Testis (tissue), 2 donors: Measurements from ENCODE around the gene GABRB1.

ENCODE experiments used
- POLR2A ChIP-seq: fragments of 450-650 bp; IDR thresholded peaks from one replicate; pipeline ENCODE4 v1.6.1; 2017; ENCODE audit warnings: antibody characterized with exemption, mild to moderate bottlenecking, moderate library complexity
- TF ChIP-seq, protein P1 (sequence below), 3 experiments: fragments of 450-650 bp in 2 of 3; fragments of 200-600 bp in 1 of 3; sonication (generic) in 1 of 3; IDR thresholded peaks; one replicate each; pipeline ENCODE4 v1.5.1; 2016 to 2019; ENCODE audit warnings: antibody characterized with exemption in 3 of 3, mild to moderate bottlenecking in 2 of 3, moderate library complexity in 1 of 3

DNA sequence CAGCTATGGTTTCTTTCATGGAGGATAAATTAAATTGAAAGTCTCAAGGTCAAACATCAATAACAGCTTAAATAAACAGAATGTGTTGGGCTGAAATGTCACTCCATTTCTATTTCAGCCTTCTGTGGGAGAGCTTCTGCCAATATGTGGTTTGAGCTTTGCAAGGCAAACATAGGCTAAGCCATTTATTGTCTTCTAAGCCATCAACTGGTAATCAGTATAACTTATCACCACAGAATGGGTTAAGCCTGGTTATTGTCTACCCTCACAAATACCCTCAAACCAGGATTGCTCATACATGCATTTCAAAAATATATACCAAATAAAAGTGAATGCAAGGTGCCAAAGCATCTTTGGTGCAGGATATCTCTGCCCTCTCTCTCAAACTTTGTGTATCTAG, 52.7 kb downstream of the GABRB1 start:
- TF ChIP-seq POLR2A = no peak
- TF ChIP-seq, protein P1, sequence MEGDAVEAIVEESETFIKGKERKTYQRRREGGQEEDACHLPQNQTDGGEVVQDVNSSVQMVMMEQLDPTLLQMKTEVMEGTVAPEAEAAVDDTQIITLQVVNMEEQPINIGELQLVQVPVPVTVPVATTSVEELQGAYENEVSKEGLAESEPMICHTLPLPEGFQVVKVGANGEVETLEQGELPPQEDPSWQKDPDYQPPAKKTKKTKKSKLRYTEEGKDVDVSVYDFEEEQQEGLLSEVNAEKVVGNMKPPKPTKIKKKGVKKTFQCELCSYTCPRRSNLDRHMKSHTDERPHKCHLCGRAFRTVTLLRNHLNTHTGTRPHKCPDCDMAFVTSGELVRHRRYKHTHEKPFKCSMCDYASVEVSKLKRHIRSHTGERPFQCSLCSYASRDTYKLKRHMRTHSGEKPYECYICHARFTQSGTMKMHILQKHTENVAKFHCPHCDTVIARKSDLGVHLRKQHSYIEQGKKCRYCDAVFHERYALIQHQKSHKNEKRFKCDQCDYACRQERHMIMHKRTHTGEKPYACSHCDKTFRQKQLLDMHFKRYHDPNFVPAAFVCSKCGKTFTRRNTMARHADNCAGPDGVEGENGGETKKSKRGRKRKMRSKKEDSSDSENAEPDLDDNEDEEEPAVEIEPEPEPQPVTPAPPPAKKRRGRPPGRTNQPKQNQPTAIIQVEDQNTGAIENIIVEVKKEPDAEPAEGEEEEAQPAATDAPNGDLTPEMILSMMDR (IDR thresholded peaks at IDR 0.05) = no peak
